Measurements from ENCODE around the gene HNMT.

HNMT gene

DNA sequence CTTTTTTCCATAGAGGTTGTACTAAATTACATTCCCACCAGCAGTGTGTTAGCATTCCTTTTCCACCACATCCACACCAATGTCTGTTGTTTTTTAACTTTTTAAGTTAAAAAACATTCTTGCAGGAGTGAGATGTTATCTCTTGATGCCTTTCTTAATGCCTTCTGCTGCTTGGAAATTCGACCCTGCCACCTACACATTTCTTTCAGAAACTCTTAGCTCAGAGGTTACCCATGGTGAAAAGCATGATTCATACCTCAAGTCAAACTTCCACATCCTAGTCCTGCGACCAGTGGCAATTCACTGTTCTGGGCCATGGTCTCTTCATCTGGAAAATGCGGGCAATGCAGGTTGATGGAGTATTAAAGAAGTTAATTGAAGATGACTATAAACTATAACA, 12.7 kb upstream of the HNMT start:
- ATAC-seq = peak; percentile 55
- TF ChIP-seq, protein P1, sequence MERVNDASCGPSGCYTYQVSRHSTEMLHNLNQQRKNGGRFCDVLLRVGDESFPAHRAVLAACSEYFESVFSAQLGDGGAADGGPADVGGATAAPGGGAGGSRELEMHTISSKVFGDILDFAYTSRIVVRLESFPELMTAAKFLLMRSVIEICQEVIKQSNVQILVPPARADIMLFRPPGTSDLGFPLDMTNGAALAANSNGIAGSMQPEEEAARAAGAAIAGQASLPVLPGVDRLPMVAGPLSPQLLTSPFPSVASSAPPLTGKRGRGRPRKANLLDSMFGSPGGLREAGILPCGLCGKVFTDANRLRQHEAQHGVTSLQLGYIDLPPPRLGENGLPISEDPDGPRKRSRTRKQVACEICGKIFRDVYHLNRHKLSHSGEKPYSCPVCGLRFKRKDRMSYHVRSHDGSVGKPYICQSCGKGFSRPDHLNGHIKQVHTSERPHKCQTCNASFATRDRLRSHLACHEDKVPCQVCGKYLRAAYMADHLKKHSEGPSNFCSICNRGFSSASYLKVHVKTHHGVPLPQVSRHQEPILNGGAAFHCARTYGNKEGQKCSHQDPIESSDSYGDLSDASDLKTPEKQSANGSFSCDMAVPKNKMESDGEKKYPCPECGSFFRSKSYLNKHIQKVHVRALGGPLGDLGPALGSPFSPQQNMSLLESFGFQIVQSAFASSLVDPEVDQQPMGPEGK (CRISPR knock-in tag; IDR thresholded peaks at IDR 0.05; ENCODE audit: borderline replicate concordance) = no peak
- no peak for TF ChIP-seq ESRRG (CRISPR knock-in tag; IDR thresholded peaks at IDR 0.05)
- no peak for TF ChIP-seq GLIS3 (CRISPR knock-in tag; IDR thresholded peaks at IDR 0.05)
- TF ChIP-seq PPARA (CRISPR knock-in tag; IDR thresholded peaks at IDR 0.05; ENCODE audit: borderline replicate concordance) = no peak
- no peak for TF ChIP-seq ARNTL (CRISPR knock-in tag; IDR thresholded peaks at IDR 0.05; ENCODE audit: borderline replicate concordance, low read depth)
- no peak for TF ChIP-seq CSRNP3 (CRISPR knock-in tag; IDR thresholded peaks at IDR 0.05)
- TF ChIP-seq ISL1 (CRISPR knock-in tag; IDR thresholded peaks at IDR 0.05) = no peak
- no peak for TF ChIP-seq CSDC2 (CRISPR knock-in tag; IDR thresholded peaks at IDR 0.05)
- TF ChIP-seq TCF4 (CRISPR knock-in tag; IDR thresholded peaks at IDR 0.05; ENCODE audit: borderline replicate concordance) = no peak
- no peak for TF ChIP-seq ZFP30 (CRISPR knock-in tag; IDR thresholded peaks at IDR 0.05)
- TF ChIP-seq, protein P2, sequence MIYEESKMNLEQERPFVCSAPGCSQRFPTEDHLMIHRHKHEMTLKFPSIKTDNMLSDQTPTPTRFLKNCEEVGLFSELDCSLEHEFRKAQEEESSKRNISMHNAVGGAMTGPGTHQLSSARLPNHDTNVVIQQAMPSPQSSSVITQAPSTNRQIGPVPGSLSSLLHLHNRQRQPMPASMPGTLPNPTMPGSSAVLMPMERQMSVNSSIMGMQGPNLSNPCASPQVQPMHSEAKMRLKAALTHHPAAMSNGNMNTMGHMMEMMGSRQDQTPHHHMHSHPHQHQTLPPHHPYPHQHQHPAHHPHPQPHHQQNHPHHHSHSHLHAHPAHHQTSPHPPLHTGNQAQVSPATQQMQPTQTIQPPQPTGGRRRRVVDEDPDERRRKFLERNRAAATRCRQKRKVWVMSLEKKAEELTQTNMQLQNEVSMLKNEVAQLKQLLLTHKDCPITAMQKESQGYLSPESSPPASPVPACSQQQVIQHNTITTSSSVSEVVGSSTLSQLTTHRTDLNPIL (CRISPR knock-in tag; IDR thresholded peaks at IDR 0.05; ENCODE audit: low read depth) = no peak
- TF ChIP-seq ZNF70 (CRISPR knock-in tag; IDR thresholded peaks at IDR 0.05) = no peak
- TF ChIP-seq ZNF8 (CRISPR knock-in tag; IDR thresholded peaks at IDR 0.05) = no peak

DNA sequence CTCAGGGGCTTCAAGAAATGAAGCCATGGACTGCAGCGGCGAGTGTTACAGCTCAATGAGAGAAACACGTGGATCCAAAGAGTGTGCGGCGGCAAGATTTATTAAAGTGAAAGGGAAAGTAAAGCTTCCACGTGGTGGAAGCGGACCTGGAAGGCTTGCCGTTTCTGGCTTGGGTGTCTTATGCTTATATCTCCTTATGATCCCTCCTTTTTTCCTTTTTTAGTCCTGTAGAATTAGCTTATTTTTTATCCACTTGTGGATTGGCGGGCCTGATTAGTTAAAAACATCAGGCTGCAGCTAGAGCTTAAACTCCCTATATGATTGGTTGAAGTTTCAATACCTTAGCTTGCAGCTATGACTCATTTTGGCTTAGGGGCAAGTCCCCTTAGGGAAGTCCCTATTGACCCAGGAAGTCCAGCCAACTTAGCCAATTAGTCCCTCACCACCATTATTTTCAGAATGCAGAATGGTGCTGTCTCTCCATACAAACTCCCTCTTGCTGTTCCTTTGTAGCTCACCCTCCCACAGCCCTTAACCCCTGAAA, 11.6 kb upstream of the HNMT start:
- ATAC-seq = no peak
- TF ChIP-seq SNAI2 (CRISPR knock-in tag; IDR thresholded peaks at IDR 0.05) (no peak), ZFP30 (CRISPR knock-in tag; IDR thresholded peaks at IDR 0.05) (no peak), TOX (CRISPR knock-in tag; IDR thresholded peaks at IDR 0.05; ENCODE audit: borderline replicate concordance) (no peak), CSRNP3 (CRISPR knock-in tag; IDR thresholded peaks at IDR 0.05) (no peak)

DNA sequence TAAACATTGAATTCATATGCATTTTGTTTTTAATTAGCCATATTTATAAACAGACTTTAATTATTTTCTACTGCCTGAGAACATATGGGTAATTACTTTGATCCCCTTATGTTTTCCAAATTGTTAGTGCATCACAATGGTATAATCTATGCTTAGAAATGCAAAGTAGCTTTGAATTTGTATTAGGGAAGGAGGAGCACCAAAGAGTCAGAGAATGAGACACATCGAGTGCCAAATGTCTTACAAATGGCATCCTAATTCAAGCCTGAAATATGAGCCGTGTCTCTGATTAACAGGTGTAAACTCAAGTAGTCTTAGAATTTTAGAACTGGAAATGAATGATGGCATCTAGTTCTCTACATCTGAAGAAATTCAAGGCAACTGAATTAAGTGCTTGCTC, 8.7 kb upstream of the HNMT start:
- no peak for ATAC-seq

DNA sequence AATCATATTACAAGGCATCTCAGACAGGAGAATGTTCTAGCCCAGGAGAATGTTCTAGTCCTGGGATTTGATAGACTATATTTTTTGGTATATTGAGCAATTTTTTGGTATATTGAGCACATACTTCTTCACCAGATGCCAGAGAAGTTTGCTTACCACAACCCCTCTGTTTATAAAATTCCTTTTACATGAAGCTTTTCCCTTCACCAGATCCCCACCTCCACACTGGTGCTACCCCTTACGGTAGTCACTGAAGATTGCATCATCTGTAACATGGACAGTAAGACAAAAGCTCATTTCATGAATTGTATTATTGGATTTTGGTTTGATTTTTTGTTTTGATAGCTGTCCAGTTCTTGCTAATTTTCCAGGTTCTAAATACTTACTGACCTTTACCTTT, 7.2 kb upstream of the HNMT start:
- no peak for ATAC-seq
- no peak for TF ChIP-seq ZNF70 (CRISPR knock-in tag; IDR thresholded peaks at IDR 0.05)
- no peak for TF ChIP-seq RARB (CRISPR knock-in tag; IDR thresholded peaks at IDR 0.05)
- no peak for TF ChIP-seq ARNTL (CRISPR knock-in tag; IDR thresholded peaks at IDR 0.05; ENCODE audit: borderline replicate concordance, low read depth)
- TF ChIP-seq ESRRG (CRISPR knock-in tag; IDR thresholded peaks at IDR 0.05) = no peak
- TF ChIP-seq ZNF565 (CRISPR knock-in tag; conservative IDR thresholded peaks at IDR 0.05; ENCODE audit: low read depth) = no peak
- TF ChIP-seq, protein P2 (CRISPR knock-in tag; IDR thresholded peaks at IDR 0.05; ENCODE audit: low read depth) = no peak
- no peak for TF ChIP-seq CSRNP3 (CRISPR knock-in tag; IDR thresholded peaks at IDR 0.05)
- no peak for TF ChIP-seq ZC3H10 (CRISPR knock-in tag; IDR thresholded peaks at IDR 0.05)
- no peak for TF ChIP-seq ZFP30 (CRISPR knock-in tag; IDR thresholded peaks at IDR 0.05)
- no peak for TF ChIP-seq ISL1 (CRISPR knock-in tag; IDR thresholded peaks at IDR 0.05)
- TF ChIP-seq, protein P1 (CRISPR knock-in tag; IDR thresholded peaks at IDR 0.05; ENCODE audit: borderline replicate concordance) = no peak
- TF ChIP-seq TOX (CRISPR knock-in tag; IDR thresholded peaks at IDR 0.05; ENCODE audit: borderline replicate concordance) = no peak
- TF ChIP-seq, protein P3, sequence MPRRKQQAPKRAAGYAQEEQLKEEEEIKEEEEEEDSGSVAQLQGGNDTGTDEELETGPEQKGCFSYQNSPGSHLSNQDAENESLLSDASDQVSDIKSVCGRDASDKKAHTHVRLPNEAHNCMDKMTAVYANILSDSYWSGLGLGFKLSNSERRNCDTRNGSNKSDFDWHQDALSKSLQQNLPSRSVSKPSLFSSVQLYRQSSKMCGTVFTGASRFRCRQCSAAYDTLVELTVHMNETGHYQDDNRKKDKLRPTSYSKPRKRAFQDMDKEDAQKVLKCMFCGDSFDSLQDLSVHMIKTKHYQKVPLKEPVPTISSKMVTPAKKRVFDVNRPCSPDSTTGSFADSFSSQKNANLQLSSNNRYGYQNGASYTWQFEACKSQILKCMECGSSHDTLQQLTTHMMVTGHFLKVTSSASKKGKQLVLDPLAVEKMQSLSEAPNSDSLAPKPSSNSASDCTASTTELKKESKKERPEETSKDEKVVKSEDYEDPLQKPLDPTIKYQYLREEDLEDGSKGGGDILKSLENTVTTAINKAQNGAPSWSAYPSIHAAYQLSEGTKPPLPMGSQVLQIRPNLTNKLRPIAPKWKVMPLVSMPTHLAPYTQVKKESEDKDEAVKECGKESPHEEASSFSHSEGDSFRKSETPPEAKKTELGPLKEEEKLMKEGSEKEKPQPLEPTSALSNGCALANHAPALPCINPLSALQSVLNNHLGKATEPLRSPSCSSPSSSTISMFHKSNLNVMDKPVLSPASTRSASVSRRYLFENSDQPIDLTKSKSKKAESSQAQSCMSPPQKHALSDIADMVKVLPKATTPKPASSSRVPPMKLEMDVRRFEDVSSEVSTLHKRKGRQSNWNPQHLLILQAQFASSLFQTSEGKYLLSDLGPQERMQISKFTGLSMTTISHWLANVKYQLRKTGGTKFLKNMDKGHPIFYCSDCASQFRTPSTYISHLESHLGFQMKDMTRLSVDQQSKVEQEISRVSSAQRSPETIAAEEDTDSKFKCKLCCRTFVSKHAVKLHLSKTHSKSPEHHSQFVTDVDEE (CRISPR knock-in tag; IDR thresholded peaks at IDR 0.05) = no peak
- TF ChIP-seq BACH2 (CRISPR knock-in tag; IDR thresholded peaks at IDR 0.05; ENCODE audit: borderline replicate concordance) = no peak

More for the DNA sequence above, 8.7 kb upstream of the HNMT start:
- TF ChIP-seq ZFP3 (CRISPR knock-in tag; IDR thresholded peaks at IDR 0.05) = no peak
- no peak for TF ChIP-seq RARB (CRISPR knock-in tag; IDR thresholded peaks at IDR 0.05)
- TF ChIP-seq PPARA (CRISPR knock-in tag; IDR thresholded peaks at IDR 0.05; ENCODE audit: borderline replicate concordance) = no peak
- no peak for TF ChIP-seq ZNF70 (CRISPR knock-in tag; IDR thresholded peaks at IDR 0.05)
- no peak for TF ChIP-seq BACH2 (CRISPR knock-in tag; IDR thresholded peaks at IDR 0.05; ENCODE audit: borderline replicate concordance)
- no peak for TF ChIP-seq GLIS3 (CRISPR knock-in tag; IDR thresholded peaks at IDR 0.05)
- TF ChIP-seq OSR1 (CRISPR knock-in tag; IDR thresholded peaks at IDR 0.05) = no peak

Data from SK-N-SH treated with all-trans-retinoic acid at 6 μM for 48 hours (cell line).